GM21526 (cell line): ENCODE measurements around the gene CDK4.

ENCODE experiments used
- ATAC-seq: cut with Tn5 transposase; IDR thresholded peaks from one replicate; pipeline ENCODE4 v1.9.1; 2021; ENCODE audit warnings: moderate library complexity; ENCODE audit not compliant: unreplicated experiment, low FRiP score

CDK4 gene

DNA sequence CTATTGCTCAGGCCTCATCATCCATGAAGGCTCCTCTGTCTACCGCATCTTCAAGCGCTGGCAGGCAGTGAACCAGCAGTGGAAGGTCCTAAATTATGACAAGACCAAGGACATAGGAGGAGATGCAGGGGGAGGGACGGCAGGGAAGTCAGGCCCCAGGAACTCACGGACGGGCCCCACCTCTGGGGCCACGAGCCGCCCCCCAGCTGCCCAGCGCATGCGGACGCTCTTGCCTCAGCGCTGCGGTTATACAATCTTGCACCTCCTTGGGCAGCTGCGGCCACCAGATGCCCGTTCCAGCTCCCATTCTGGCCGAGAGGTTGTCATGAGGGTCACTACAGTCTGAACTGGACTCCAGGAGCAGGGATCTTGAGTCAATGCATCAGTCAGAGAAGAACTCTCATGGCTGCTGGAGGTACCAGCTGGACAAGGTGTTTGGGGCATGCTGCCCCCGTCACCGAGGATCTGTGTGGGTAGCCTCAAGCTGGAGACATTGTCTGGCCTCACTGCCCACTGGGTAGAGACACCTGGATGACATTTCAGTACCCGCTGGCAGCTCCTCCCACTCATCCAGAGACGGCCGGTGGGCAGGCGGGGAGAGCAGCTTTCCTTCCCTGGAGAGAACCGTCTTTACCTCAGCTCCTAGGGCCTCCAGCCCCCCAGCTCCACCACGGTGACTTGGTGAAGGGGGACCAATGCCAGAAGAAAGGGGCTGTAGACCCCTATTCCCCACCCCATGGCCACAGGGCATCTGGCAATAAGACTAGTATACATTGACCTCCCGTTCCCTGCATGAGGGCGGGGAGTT is 6.6 kb upstream of the CDK4 start:
- ATAC-seq: no peak

DNA sequence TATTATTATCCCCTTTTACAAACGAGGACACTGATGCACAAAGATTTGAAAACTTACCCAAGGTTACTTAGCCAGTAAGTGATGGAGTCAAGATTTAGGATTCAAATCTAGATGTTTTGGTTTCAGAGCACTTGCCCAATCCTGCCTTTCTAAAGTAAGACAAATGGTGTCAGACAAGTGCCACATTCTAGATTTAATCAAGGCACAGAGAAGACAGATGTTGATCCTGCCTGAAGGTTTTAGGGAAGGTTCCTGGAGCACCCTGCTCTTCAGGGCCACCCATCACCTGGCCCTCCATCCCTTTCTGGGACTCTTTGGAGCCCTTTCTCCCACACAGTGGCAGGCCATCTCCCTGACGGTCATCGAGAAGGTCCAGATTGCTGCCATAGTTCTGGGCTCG is 5.7 kb upstream of the CDK4 start:
- no peak for ATAC-seq

DNA sequence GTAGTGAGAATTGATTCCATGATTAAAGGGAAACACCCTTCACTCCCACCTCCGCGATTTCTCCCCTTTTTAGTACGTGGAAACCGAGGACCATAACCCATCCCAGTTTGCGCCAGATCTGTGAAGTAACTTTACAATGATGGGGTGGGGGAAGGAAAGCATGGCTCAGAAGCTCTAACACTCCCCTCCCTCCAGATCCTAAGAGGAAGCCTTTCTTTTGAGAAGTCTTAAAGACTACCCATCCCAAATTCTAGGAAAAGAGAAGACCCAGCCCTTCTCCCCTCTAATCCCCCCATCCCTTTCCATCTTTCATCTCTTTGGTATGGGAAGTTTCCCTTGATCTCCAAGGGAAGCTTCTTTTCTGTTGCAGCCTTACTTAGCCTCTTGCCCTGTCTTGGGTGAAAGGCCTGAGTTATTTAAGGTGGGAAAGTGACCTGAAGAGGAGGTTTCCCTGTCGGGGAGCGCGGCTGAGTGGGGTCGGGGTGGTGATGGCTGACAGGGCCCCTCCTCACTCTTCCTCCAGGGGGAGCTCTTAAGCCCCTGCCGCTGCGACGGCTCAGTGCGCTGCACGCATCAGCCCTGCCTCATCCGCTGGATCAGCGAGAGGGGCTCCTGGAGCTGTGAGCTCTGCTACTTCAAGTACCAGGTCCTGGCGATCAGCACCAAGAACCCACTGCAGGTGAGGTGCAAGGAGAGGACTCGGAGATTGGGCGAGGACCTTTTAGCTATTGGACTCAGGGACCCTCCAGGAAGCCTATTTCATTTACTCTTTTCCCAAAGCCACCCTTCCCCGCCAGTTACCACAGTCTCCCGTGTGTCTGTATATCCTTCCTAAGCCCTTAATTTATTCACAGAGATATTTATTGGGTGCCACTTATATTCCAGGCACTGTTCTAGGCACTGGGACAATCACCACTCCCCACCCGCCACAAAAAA is 4.6 kb upstream of the CDK4 start:
- no peak for ATAC-seq

DNA sequence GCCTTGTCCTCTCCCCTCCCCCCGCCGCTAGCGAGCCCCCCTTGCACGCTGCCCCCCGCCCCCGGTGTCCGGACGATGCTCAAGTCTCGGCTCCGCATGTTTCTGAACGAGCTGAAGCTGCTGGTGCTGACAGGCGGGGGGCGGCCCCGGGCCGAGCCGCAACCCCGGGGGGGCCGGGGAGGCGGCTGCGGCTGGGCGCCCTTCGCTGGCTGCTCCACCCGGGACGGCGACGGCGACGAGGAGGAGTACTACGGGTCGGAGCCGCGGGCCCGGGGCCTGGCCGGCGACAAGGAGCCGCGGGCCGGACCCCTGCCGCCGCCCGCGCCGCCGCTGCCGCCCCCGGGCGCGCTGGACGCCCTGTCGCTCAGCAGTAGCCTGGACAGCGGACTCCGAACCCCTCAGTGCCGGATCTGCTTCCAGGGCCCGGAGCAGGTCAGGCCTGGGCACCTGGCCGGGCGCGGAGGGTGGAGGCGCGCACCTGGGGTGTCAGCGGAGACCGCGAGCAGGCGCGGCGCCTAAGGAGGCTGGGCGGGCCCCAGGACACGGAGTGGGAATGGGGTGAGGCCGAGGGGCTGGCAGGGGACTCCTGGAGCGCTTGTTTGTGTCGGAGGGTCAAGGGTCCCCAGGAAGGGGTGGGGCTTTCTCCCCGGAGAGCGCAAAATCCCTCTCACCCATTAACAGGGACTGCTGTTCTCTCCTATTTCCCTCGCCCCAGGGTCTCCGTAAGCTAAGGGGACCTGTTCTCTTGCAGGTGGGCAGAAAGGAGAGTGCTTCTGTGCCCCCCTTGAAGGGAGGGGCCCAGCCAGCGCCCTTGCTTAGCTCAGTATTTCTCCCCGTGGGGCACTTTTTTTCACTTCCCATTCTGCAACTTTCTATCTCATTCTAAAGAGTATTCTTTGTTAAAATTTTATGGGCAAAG is 3.6 kb upstream of the CDK4 start:
- ATAC-seq: no peak

- ATAC-seq: no peak
Observed at GRCh38 chr12:57755194-57755453, 3.0 kb upstream of the CDK4 start.

GRCh38 chr12:57754411-57755193 is 2.5 kb upstream of the CDK4 start, which contains the start of gene MARCHF9:
MARCHF9 (plus strand) TSS chr12:57755103; CDS start chr12:57755529, 426 bp downstream.
- ATAC-seq: peak; percentile 32

GRCh38 chr12:57753756-57754337 is 1.7 kb upstream of the CDK4 start:
- no peak for ATAC-seq

GRCh38 chr12:57752668-57753000 is 524 bp upstream of the CDK4 start:
- no peak for ATAC-seq

GRCh38 chr12:57751432-57751787 is 700 bp downstream of the CDK4 start:
- ATAC-seq: no peak

GRCh38 chr12:57750561-57751431 is 1.3 kb downstream of the CDK4 start:
- no peak for ATAC-seq

DNA sequence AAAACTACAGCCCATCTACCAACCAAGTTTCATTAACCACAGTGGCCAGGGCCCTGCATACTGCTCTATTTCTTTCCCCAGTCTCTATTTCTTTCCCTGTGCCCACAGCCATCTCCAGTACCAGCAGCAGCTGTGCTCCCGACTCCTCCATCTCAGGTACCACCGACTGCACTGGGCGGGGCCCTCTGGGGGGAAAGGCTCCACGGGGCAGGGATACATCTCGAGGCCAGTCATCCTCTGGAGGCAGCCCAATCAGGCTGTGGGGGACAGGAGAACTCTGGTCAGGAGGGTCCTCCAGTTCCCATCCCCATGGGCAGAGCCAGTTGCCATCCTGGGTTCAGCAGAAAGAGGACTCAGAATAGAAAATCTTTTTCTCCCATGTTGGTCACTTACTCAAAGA is 3.0 kb downstream of the CDK4 start:
- ATAC-seq: no peak

- no peak for ATAC-seq
Observed at GRCh38 chr12:57746025-57746424, 6.1 kb downstream of the CDK4 start.

DNA sequence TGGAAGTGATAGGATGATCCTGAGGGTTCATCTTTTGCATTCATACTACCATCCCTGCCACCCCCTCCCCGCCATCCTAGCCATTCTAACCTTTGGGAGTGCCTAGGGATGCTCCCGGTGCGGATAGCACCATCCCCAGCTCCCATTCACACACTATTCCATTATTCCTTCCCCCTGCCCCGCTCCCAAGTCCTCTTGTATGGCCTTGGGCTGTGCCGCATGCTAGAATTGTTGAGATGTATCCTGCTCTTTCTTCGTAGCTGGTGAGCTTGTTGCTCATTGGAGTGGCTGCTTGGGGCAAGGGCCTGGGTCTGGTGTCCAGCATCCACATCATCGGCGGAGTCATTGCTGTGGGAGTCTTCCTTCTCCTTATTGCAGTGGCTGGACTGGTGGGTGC is 6.6 kb downstream of the CDK4 start:
- no peak for ATAC-seq

- peak; percentile 77 for ATAC-seq
Observed at GRCh38 chr12:57744777-57745484, 7.2 kb downstream of the CDK4 start, which contains the start of gene TSPAN31. TSPAN31 (plus strand) TSS chr12:57745039; CDS start chr12:57745155, 116 bp downstream.

DNA sequence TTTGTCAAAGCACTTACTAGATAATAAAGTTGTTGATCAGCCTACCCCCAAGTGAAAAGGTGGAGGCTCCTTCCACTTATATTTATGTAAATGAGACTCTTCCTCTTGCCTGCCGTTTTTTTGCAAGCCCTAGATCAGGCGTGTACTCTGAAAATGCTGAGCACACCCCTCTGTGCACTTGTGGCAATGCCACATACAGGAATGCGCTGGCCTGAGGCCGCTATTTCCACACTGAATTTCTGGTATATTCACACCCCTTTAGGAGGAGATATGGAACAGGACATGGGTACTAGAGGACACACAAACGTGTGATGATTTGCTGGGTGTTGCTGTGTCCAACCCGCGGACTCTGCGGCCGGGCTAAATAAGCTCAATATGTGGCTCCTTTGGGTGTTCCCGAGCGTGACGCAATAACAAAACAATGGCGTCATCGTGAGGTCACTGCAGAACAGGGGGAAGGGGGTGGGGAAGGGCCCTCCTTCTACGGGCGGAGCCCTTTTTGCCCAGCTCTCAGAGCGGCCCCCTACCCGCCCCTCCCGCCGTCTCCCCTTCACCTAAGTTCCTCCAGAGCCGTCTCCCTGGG is 7.8 kb downstream of the CDK4 start:
- peak; percentile 30 for ATAC-seq

GRCh38 chr12:57743769-57744168 is 8.3 kb downstream of the CDK4 start:
- no peak for ATAC-seq

DNA sequence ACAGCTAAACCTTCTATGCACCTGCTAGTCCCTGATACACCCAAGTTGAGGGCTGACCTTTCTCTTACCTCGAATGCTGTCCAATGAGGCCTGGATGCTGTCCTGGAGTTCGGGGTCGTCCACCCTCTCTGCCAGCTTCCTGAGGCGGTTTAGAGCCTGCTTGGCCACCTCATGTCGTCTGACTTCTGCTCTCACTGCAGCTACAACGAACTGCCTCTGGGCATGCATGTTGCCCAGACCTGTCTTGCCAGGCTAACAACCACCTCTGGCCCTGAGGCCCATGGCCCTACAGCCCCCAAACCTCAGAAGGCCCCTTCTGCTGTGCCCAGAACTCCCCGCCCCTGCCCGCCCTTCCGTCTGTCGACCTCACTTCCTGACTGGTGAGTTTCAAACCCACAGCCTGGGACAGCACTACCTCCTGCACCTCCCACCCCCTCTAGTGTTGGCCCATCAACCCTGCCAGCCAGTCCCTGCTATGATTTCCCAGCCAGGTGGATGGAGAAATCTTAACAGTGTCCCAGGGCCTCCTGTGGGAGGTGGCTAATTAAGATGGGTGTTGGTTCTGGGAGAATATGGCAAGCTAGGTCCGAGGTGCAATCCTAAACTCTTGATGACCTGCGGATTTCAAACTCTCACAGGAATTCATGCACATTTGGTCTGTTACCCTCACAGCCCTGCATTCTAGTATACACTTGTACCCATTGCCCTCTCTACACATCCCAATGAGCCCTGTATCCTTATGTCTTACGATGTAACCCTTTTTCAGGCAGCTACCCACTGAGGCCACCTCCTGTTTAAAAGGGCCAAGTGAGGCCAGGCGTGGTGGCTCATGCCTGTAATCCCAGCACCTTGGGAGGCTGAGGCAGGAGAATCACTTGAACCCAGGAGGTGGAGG is 10.0 kb downstream of the CDK4 start:
- ATAC-seq: peak; percentile 51
